ENCODE results near the gene MBNL2. TPM values are rescaled to one million over a fixed set of nuclear protein-coding genes. Genes with fewer than 3 reads are reported as not detected.

MBNL2 gene
- total and polyA plus RNA-seq, 2 of the 13 experiments (the other 11 are each of a cell fraction or from before 2014, with no cell fraction given) = 30.8 to 59.0 TPM

DNA sequence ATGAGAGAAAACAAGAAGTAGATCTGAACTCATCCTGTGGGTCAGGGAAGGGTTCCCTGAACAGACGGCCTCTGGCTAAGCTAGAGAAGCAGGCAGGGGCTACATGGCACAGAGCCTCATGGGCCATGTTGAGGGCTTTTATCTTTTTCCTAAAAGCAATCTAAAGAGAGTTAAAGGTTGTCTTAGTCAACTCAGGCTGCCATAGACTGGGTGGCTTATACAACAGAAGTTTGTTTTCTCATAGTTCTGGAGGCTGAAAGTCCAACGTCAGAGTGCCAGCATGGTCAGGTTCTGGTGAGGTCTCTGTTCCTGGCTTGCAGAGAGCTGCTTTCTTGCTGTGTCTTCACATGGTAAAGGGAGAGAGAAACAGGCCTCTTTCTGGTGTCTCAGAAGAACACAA is 2.9 kb upstream of the MBNL2 start (continued):
- TF ChIP-seq, protein P1, sequence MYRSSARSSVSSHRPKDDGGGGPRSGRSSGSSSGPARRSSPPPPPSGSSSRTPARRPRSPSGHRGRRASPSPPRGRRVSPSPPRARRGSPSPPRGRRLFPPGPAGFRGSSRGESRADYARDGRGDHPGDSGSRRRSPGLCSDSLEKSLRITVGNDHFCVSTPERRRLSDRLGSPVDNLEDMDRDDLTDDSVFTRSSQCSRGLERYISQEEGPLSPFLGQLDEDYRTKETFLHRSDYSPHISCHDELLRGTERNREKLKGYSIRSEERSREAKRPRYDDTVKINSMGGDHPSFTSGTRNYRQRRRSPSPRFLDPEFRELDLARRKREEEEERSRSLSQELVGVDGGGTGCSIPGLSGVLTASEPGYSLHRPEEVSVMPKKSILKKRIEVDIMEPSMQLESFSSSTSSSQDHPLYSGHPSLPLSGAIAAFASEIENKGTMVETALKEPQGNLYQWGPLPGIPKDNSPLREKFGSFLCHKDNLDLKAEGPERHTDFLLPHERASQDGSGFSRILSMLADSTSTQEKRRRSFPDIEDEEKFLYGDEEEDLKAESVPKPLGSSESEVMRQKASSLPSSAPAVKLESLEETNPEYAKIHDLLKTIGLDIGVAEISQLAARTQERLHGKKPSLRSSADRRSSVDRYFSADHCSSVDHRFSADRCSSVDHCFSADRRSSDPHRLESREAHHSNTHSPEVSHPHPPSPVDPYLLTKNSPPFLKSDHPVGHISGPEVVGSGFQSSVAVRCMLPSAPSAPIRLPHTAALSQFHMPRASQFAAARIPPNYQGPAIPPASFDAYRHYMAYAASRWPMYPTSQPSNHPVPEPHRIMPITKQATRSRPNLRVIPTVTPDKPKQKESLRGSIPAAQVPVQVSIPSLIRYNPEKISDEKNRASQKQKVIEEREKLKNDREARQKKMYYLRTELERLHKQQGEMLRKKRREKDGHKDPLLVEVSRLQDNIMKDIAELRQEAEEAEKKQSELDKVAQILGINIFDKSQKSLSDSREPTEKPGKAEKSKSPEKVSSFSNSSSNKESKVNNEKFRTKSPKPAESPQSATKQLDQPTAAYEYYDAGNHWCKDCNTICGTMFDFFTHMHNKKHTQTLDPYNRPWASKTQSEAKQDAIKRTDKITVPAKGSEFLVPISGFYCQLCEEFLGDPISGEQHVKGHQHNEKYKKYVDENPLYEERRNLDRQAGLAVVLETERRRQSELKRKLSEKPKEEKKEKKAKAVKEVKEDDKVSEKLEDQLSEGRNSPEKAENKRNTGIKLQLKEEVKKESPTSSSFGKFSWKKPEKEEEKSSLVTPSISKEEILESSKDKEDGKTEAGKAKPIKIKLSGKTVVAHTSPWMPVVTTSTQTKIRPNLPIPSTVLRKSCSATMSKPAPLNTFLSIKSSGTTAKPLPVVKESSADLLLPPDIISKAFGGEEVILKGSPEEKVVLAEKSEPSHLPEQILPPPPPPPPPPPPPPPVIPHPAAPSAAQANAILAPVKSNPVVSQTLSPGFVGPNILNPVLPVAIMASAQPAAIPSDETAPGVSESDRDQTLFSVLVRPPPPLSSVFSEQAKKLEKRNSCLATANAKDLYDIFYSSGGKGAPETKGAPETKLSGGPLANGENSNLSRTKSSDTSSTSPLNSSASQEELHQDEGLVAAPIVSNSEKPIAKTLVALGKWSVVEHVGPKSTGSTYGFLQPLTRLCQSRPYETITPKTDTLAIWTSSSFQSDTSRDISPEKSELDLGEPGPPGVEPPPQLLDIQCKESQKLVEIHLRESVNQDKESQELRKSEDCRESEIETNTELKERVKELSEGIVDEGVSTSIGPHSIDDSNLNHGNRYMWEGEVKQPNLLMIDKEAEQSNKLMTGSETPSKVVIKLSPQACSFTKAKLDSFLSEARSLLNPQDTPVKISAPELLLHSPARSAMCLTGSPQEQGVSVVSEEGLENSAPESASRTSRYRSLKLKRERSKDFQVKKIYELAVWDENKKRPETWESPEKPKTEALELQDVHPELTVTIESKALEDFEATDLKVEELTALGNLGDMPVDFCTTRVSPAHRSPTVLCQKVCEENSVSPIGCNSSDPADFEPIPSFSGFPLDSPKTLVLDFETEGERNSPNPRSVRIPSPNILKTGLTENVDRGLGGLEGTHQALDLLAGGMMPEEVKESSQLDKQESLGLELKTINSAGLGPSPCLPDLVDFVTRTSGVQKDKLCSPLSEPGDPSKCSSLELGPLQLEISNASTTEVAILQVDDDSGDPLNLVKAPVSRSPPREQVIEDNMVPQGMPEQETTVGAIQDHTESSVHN (CRISPR knock-in tag; IDR thresholded peaks at IDR 0.05) = no peak
- TF ChIP-seq, protein P2, sequence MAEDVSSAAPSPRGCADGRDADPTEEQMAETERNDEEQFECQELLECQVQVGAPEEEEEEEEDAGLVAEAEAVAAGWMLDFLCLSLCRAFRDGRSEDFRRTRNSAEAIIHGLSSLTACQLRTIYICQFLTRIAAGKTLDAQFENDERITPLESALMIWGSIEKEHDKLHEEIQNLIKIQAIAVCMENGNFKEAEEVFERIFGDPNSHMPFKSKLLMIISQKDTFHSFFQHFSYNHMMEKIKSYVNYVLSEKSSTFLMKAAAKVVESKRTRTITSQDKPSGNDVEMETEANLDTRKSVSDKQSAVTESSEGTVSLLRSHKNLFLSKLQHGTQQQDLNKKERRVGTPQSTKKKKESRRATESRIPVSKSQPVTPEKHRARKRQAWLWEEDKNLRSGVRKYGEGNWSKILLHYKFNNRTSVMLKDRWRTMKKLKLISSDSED (CRISPR knock-in tag; IDR thresholded peaks at IDR 0.05) = no peak
- TF ChIP-seq ZNF350 (CRISPR knock-in tag; IDR thresholded peaks at IDR 0.05; ENCODE audit: borderline replicate concordance, low read depth) (no peak), ATF7 (IDR thresholded peaks at IDR 0.05) (no peak), ATF7 (CRISPR knock-in tag; IDR thresholded peaks at IDR 0.05) (no peak), SAFB2 (CRISPR knock-in tag; IDR thresholded peaks at IDR 0.05; ENCODE audit: borderline replicate concordance, low read depth) (no peak), NR2F2 (IDR thresholded peaks at IDR 0.05; ENCODE audit: borderline replicate concordance, low read depth) (no peak), HMG20A (CRISPR knock-in tag; IDR thresholded peaks at IDR 0.05; ENCODE audit: borderline replicate concordance) (no peak), HMGA1 (CRISPR knock-in tag; conservative IDR thresholded peaks at IDR 0.05) (no peak), MYNN (CRISPR knock-in tag; IDR thresholded peaks at IDR 0.05; ENCODE audit: low read depth) (no peak), ZNF180 (CRISPR knock-in tag; IDR thresholded peaks at IDR 0.05; ENCODE audit: borderline replicate concordance, low read depth) (no peak), ZNF33B (CRISPR knock-in tag; IDR thresholded peaks at IDR 0.05) (no peak), ZNF83 (CRISPR knock-in tag; IDR thresholded peaks at IDR 0.05; ENCODE audit: borderline replicate concordance) (no peak), RORA (CRISPR knock-in tag; IDR thresholded peaks at IDR 0.05) (no peak), HOXA3 (CRISPR knock-in tag; IDR thresholded peaks at IDR 0.05) (no peak), SMARCC2 (IDR thresholded peaks at IDR 0.05) (no peak), ZFYVE20 (CRISPR knock-in tag; IDR thresholded peaks at IDR 0.05; ENCODE audit: borderline replicate concordance, low read depth) (no peak)
- TF ChIP-seq, protein P3, sequence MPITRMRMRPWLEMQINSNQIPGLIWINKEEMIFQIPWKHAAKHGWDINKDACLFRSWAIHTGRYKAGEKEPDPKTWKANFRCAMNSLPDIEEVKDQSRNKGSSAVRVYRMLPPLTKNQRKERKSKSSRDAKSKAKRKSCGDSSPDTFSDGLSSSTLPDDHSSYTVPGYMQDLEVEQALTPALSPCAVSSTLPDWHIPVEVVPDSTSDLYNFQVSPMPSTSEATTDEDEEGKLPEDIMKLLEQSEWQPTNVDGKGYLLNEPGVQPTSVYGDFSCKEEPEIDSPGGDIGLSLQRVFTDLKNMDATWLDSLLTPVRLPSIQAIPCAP (CRISPR knock-in tag; IDR thresholded peaks at IDR 0.05; ENCODE audit: low read depth) = no peak
- TF ChIP-seq, protein P4, sequence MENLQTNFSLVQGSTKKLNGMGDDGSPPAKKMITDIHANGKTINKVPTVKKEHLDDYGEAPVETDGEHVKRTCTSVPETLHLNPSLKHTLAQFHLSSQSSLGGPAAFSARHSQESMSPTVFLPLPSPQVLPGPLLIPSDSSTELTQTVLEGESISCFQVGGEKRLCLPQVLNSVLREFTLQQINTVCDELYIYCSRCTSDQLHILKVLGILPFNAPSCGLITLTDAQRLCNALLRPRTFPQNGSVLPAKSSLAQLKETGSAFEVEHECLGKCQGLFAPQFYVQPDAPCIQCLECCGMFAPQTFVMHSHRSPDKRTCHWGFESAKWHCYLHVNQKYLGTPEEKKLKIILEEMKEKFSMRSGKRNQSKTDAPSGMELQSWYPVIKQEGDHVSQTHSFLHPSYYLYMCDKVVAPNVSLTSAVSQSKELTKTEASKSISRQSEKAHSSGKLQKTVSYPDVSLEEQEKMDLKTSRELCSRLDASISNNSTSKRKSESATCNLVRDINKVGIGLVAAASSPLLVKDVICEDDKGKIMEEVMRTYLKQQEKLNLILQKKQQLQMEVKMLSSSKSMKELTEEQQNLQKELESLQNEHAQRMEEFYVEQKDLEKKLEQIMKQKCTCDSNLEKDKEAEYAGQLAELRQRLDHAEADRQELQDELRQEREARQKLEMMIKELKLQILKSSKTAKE (CRISPR knock-in tag; IDR thresholded peaks at IDR 0.05; ENCODE audit: borderline replicate concordance) = no peak
